Activated T-helper 1 cell treated with anti-CD3 and anti-CD28 coated beads, Interleukin-12 subunit alpha, Interleukin-12 subunit beta, Interleukin-2, Interleukin-4 antibody, amounts not matched to agents 30 ng/mL and 10 ng/mL and 1 ng/mL, durations not matched to agents 14 hours and 24 hours and 36 hours (primary cell): ENCODE measurements around the gene YAP1. TPM values are rescaled to one million over a fixed set of nuclear protein-coding genes. Genes with fewer than 3 reads are reported as not detected.

Experiments
- DNase-seq: peaks from one replicate; pipeline ENCODE4 v3.0.0; 2021; ENCODE audit warnings: low spot score
- H3K27ac Mint-ChIP-seq: one replicate; pipeline ENCODE4 v1.8.0; 2021; ENCODE audit warnings: mild to moderate bottlenecking, mixed read lengths
- H3K27me3 Mint-ChIP-seq: one replicate; pipeline ENCODE4 v1.8.0; 2022; ENCODE audit warnings: mild to moderate bottlenecking, moderate library complexity, mixed read lengths; ENCODE audit not compliant: insufficient read depth
- H3K36me3 Mint-ChIP-seq: one replicate; pipeline ENCODE4 v1.8.0; 2021; ENCODE audit warnings: low read depth, mixed read lengths
- H3K4me1 Mint-ChIP-seq: one replicate; pipeline ENCODE4 v1.8.0; 2021; ENCODE audit warnings: low read depth, mixed read lengths
- H3K4me3 Mint-ChIP-seq: one replicate; pipeline ENCODE4 v1.8.0; 2021; ENCODE audit warnings: mild to moderate bottlenecking, moderate library complexity, mixed read lengths
- H3K9me3 Mint-ChIP-seq: one replicate; pipeline ENCODE4 v1.8.0; 2021; ENCODE audit warnings: mixed read lengths
- intact Hi-C: fragments of 100-400 bp; cut with micrococcal nuclease; formaldehyde crosslinking; loops from one replicate; pipeline ENCODE4 v1.15.1; 2024
- total RNA-seq: library from RNA; stranded (reverse); gene quantifications from 2 replicates; pipeline ENCODE4 v1.2.3, GENCODE V29; 2022

YAP1 gene
- total RNA-seq, 1 donor from 2014 or later, result 0.10 TPM

- no peaks in the 10 kb centered on the region for H3K9me3 Mint-ChIP-seq
- H3K4me1 Mint-ChIP-seq, result no peaks in the 10 kb centered on the region
- H3K36me3 Mint-ChIP-seq, result no peaks in the 10 kb centered on the region
- peaks cover 7% of the 10 kb centered on the region for H3K27me3 Mint-ChIP-seq
- intact Hi-C loops, result no loop called here
- H3K4me3 Mint-ChIP-seq, result no peak overlapping the region
- no peak overlapping the region for H3K27ac Mint-ChIP-seq
- no peak for DNase-seq
Observed at GRCh38 chr11:102153082-102153481, 42.8 kb downstream of the YAP1 start.

DNA sequence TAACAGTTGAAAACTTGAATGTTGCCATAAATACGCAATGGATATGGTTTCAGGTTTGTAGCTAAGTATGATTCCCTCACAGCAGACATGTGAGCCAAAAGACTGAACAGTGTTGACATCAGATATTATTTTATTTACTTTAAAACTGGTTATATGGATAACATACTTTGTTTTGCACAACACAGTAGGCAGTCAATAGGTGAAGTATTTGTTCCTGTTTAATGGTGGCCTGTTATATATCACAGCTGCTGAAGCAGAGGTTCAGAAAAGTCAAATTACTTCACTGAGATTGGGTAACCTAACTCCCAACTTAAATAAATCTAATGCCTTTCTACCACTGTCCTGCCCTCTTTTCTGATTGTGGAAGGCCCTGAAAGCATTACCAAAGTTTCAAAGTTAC lies 44.6 kb downstream of the YAP1 start:
- Mint-ChIP-seq H3K9me3 (no peaks in the 10 kb centered on the region), H3K36me3 (no peaks in the 10 kb centered on the region), H3K27me3 (peaks cover 7% of the 10 kb centered on the region), H3K4me3 (no peak overlapping the region), H3K27ac (no peak overlapping the region), H3K4me1 (no peaks in the 10 kb centered on the region)
- DNase-seq, result no peak
- intact Hi-C loops, result no loop called here

GRCh38 chr11:102155676-102156075 lies 45.4 kb downstream of the YAP1 start:
- H3K36me3 Mint-ChIP-seq, result no peaks in the 10 kb centered on the region
- no peak for DNase-seq
- H3K4me3 Mint-ChIP-seq, result no peak overlapping the region
- no peaks in the 10 kb centered on the region for H3K4me1 Mint-ChIP-seq
- no peak overlapping the region for H3K27ac Mint-ChIP-seq
- no peaks in the 10 kb centered on the region for H3K9me3 Mint-ChIP-seq
- intact Hi-C loops, result no loop called here
- H3K27me3 Mint-ChIP-seq, result peaks cover 7% of the 10 kb centered on the region

- H3K27ac Mint-ChIP-seq, result no peak overlapping the region
- H3K4me1 Mint-ChIP-seq, result no peaks in the 10 kb centered on the region
- H3K9me3 Mint-ChIP-seq, result no peaks in the 10 kb centered on the region
- peaks cover 7% of the 10 kb centered on the region for H3K27me3 Mint-ChIP-seq
- no peak for DNase-seq
- intact Hi-C loops, result no loop called here
- H3K36me3 Mint-ChIP-seq, result no peaks in the 10 kb centered on the region
- no peak overlapping the region for H3K4me3 Mint-ChIP-seq
Observed at GRCh38 chr11:102157219-102157618, 47.0 kb downstream of the YAP1 start.

DNA sequence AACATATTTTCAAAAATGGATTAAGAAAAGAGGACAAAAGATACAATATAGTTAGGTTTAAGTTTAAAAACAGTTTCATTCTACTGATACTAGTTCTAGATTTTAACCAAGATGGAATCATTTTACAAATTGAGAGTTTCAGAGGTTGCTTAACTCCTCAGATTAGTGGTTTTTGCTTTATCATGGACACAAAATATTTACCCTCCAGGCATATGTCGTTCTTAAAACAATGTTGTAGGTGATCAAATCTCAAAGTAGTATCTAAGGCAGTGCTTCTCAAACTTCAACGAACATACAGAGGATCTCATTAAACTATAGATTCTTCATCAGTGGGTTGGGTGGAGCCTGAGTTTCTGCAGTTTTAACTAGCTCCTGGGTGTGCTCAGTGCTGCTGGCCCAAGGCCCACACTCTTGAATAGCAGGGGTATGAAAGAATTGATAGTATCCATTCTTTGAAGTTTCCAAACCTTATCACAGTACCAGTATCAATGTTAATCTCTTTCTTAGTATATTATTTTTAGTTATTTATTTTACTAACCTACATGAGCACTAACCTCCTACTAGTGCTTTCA lies 48.0 kb downstream of the YAP1 start:
- intact Hi-C loops, result no loop called here
- Mint-ChIP-seq H3K27ac (no peak overlapping the region), H3K36me3 (no peaks in the 10 kb centered on the region), H3K27me3 (peaks cover 7% of the 10 kb centered on the region), H3K4me3 (no peak overlapping the region), H3K9me3 (no peaks in the 10 kb centered on the region), H3K4me1 (no peaks in the 10 kb centered on the region)
- DNase-seq, result no peak

GRCh38 chr11:102163368-102163767 lies 53.1 kb downstream of the YAP1 start:
- H3K27me3 Mint-ChIP-seq, result no peaks in the 10 kb centered on the region
- DNase-seq, result no peak
- no peaks in the 10 kb centered on the region for H3K9me3 Mint-ChIP-seq
- intact Hi-C loops, result no loop called here
- H3K27ac Mint-ChIP-seq, result no peak overlapping the region
- no peaks in the 10 kb centered on the region for H3K4me1 Mint-ChIP-seq
- no peak overlapping the region for H3K4me3 Mint-ChIP-seq
- H3K36me3 Mint-ChIP-seq, result no peaks in the 10 kb centered on the region

DNA sequence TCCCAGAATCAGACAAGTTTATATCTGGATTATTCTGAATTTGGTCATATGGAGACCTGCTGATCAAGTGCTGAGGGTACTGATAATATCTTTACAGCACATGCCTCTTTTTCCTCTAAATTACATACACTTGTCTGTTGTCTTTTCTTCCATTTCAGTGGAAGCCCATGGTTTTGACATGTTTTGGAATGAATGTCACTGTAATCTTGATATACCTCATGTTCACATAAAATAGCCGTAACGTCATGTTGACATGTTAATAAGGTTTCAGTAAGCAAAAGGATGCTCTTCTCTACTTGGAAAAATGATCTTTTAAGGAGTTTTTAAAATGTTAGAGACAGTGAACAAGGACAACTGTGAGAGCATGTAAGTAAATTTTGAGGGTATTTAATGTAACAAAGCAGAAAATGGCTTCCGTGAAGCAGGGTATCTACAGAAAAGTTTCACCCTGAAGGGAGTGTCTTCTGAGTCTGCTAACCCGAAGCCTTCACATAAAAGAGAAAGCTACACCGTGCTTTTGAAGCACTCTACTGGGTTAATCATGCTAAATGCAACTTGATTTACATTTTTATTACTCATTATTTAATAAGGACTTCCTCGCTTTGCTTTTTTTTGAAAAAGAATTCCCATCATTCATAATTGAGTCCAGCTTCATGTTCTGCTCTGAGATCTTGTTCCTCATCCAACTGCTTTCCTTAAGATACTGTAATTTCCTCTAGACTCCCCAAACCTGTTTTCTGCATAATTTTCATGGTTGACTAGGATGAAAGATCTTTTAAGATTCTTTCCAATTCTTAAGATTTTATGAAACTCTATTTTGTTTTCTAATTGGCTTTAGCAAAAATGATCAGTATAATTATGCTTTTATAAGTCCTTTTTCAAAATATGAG lies 56.2 kb downstream of the YAP1 start:
- H3K27ac Mint-ChIP-seq, result no peak overlapping the region
- intact Hi-C loops, result no loop called here
- H3K4me3 Mint-ChIP-seq, result no peak overlapping the region
- H3K36me3 Mint-ChIP-seq, result no peaks in the 10 kb centered on the region
- no peaks in the 10 kb centered on the region for H3K4me1 Mint-ChIP-seq
- H3K9me3 Mint-ChIP-seq, result no peaks in the 10 kb centered on the region
- H3K27me3 Mint-ChIP-seq, result no peaks in the 10 kb centered on the region
- no peak for DNase-seq

DNA sequence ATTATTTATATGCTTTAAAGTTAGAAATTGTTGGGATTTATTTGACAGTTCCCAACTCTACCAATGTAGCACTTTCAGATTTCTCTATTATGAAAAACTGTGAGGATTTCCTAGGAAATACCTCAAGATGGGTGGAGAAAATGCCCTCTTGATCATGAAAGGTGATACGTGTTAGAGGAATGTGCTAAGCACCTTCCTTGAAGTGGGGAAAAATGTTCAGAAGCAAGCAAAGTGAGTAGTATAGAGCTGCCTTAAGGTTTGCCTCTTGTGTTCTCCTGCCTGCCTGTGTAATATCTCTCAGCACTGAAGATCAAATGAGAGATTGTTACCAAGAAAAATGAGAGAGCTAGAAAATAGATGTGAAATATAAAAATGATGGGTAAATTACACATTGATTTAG lies 58.2 kb downstream of the YAP1 start:
- Mint-ChIP-seq H3K4me1 (no peaks in the 10 kb centered on the region), H3K4me3 (no peak overlapping the region), H3K36me3 (no peaks in the 10 kb centered on the region), H3K27me3 (peaks cover 2% of the 10 kb centered on the region), H3K27ac (no peak overlapping the region), H3K9me3 (no peaks in the 10 kb centered on the region)
- intact Hi-C loops, result no loop called here
- DNase-seq, result no peak

GRCh38 chr11:102171101-102171500 lies 60.9 kb downstream of the YAP1 start:
- intact Hi-C loops, result no loop called here
- H3K36me3 Mint-ChIP-seq, result no peaks in the 10 kb centered on the region
- no peak overlapping the region for H3K4me3 Mint-ChIP-seq
- no peaks in the 10 kb centered on the region for H3K9me3 Mint-ChIP-seq
- H3K27me3 Mint-ChIP-seq, result peaks cover 2% of the 10 kb centered on the region
- H3K4me1 Mint-ChIP-seq, result no peaks in the 10 kb centered on the region
- H3K27ac Mint-ChIP-seq, result no peak overlapping the region
- DNase-seq, result no peak

DNA sequence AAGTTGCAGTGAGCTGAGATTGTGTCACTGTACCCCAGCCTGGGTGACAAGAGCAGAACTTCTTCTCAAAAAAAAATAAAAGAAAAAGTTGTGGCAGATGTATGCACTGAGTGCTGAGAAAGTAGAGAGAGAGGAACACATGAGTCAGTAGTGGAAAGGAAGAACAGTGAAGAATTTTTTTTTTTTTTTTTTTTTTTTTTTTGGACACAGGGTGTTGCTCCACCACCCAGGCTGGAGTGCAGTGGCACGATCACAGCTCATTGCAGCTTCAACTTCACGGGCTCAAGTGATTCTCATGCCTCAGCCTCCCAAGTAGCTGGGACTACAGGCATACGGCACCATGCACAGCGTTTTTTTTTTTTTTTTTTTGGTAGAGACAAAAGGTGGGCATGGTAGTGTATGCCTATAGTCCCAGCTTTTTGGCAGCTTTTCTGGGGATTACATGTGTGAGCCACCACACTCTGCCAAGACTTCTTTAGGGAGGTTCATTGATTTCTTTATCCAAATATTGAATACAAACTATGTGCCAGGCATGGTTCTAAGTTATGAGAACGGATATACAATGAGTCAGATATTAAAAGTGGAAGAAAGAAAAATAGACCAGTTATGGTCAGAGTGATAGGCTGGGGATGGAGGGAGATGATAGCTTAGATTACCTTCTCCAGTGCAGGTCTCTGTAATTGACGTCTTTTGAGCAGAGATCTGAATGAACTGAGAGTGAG lies 62.0 kb downstream of the YAP1 start:
- H3K27ac Mint-ChIP-seq, result no peak overlapping the region
- no peaks in the 10 kb centered on the region for H3K36me3 Mint-ChIP-seq
- peaks cover 2% of the 10 kb centered on the region for H3K27me3 Mint-ChIP-seq
- no peak overlapping the region for H3K4me3 Mint-ChIP-seq
- DNase-seq, result no peak
- H3K4me1 Mint-ChIP-seq, result no peaks in the 10 kb centered on the region
- no peaks in the 10 kb centered on the region for H3K9me3 Mint-ChIP-seq
- intact Hi-C loops, result no loop called here

- intact Hi-C loops, result no loop called here
- no peak for DNase-seq
- no peaks in the 10 kb centered on the region for H3K4me1 Mint-ChIP-seq
Observed at GRCh38 chr11:102177126-102177525, 66.9 kb downstream of the YAP1 start.

GRCh38 chr11:102177974-102178631 lies 67.9 kb downstream of the YAP1 start:
- no peaks in the 10 kb centered on the region for H3K36me3 Mint-ChIP-seq
- H3K4me3 Mint-ChIP-seq, result no peak overlapping the region
- no peaks in the 10 kb centered on the region for H3K4me1 Mint-ChIP-seq
- intact Hi-C loops, result no loop called here
- no peak for DNase-seq
- no peaks in the 10 kb centered on the region for H3K27me3 Mint-ChIP-seq
- no peaks in the 10 kb centered on the region for H3K9me3 Mint-ChIP-seq
- H3K27ac Mint-ChIP-seq, result no peak overlapping the region

More at GRCh38 chr11:102177126-102177525, 66.9 kb downstream of the YAP1 start:
- Mint-ChIP-seq H3K9me3 (no peaks in the 10 kb centered on the region), H3K36me3 (no peaks in the 10 kb centered on the region), H3K27me3 (no peaks in the 10 kb centered on the region), H3K27ac (no peak overlapping the region), H3K4me3 (no peak overlapping the region)

GRCh38 chr11:102179371-102179770 lies 69.1 kb downstream of the YAP1 start:
- Mint-ChIP-seq H3K4me3 (no peak overlapping the region), H3K27me3 (no peaks in the 10 kb centered on the region), H3K4me1 (no peaks in the 10 kb centered on the region), H3K9me3 (no peaks in the 10 kb centered on the region), H3K36me3 (no peaks in the 10 kb centered on the region), H3K27ac (no peak overlapping the region)
- intact Hi-C loops, result no loop called here
- DNase-seq, result no peak
